Adipose tissue (tissue), 3 donors: ENCODE data around the gene OXCT1. TPM values are rescaled to one million over a fixed set of nuclear protein-coding genes. Genes with fewer than 3 reads are reported as not detected.
"Not testable (repeated sequence)": the region's sequence is repeated elsewhere in the genome, so short reads cannot be mapped to it uniquely, and the experiment has no call there.

Experiments used
- H3K27ac ChIP-seq: one replicate; pipeline ENCODE4 v1.5.1; 2013; ENCODE audit warnings: low read depth, low read length
- WGBS, 3 donors: extraction: QIAGEN DNeasy Blood & Tissue Kit; methylation state at CpG; one replicate each; pipeline ENCODE4 v1.1.7; 2013; 5-methylcytosine and 5-hydroxymethylcytosine counted together
- polyA plus RNA-seq, 3 donors: library from polyadenylated mRNA; stranded (reverse); fragments of 200-250 nt; gene quantifications; one replicate each; pipeline ENCODE4 v1.2.3, GENCODE V29; 2013
- donor health status: healthy with polysubstance abuse.
- donor health status: Bipolar disorder and iron deficiency.
- donor health status: healthy.

The OXCT1 gene
- polyA plus RNA-seq, 3 donors: 6.0 to 69.3 (median 29.8) TPM

DNA sequence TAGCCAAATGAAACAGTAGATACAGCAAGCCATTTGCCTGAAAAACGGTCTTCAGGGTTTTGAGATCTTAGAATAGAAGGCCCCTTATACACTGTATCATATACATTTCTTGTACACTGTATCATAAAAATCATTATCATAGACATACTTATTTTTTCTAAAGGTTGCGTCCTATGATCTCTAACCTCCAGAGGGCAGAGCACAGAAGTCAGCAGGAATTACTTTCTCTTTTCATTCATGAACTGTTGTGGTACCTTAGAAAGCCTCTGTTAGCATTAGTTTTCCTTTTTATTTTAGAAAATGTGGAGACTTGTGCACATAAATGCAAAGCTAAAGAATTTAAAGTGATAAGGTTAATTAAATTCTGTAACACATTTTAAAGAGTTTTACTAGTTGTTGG, 115.4 kb downstream of the OXCT1 start:
- 84 to 95% (median 91%) methylated on average over 2 of the region's 2 CpGs for WGBS, 3 donors

DNA sequence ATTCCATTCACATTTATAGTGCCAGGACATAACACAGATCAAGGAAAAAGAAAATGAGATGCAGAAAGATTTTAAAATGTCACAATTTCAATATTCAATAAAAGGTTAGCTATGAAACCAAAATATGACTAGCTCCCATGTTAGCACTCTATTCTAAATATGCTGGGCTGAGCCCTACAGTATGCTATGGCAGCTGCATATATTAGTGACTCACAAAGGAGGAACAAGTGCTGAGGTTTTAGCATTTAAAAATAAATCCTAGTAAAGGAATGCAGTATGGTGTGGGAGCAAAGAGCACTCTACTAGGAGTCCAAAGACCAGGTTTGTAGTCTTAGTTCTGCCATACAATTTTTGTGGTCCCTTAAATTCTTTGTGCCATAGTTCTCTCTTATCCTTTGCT, 118.4 kb downstream of the OXCT1 start:
- no peak overlapping the region for H3K27ac ChIP-seq

More for the DNA sequence above, 115.4 kb downstream of the OXCT1 start:
- H3K27ac ChIP-seq: no peak overlapping the region

DNA sequence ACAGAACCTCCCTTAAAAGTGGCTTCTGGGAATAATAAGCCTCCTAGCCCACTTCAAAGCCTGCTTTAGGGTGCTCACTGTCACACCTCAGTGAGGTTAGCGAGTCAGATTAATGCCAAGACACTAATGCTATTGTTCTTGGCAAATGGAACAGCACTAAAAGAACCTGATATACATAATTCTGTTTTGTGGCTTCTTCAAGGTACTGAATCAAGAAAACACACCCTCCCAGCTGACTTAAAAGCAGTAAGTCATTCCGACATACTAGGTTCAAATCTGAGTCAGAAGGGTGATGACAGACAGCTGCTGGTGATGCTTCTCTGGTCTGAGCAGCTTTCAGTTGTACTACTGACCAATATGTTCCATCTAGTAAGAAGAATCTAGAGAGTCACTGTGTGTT, 121.6 kb downstream of the OXCT1 start:
- 93 to 98% (median 98%) methylated on average over 2 of the region's 2 CpGs for whole genome bisulfite sequencing, 3 donors
- no peak overlapping the region for H3K27ac ChIP-seq

DNA sequence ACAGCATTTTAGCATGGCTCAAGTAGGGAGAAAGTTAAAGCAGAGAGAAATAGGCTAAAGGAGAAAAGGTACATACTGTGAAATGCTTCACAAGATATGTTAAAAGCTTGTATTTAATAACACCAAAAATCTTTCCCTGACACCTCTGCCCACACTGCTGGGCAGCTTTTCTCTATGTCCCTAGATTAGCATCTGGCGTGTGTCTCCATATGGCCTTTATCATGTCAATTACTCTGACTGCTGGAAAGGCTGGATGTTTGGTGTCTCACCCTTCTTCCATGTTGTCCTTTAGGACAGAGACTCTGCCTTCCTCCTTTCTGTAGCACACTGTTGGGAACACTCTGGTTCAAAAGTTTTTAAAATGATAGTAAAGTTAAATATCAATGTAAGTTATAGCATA, 122.5 kb downstream of the OXCT1 start:
- no peak overlapping the region for H3K27ac ChIP-seq
- 94 to 100% (median 98%) methylated on average over 1 of the region's 1 CpG for WGBS, 3 donors

DNA sequence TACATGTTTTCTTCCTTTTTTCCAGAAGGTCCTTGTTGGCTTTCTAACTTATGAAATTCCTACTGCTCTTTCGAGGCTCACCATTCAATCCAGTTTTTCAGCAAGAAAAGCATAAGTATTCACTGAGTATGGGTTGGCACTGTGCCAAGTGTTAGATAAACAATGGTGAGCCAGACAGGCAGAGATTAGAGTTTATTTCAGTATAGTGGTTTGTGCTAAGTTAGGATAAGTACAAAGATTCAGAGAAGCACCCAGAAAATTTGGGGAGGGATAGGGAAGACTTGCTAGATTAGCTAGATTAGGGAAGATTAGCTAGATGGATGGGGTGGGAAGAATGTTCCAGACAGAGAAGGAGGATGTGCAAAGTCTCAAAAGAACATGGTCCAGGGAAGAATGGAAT, 122.9 kb downstream of the OXCT1 start:
- WGBS, 3 donors: 32 to 53% (median 36%) methylated on average over 1 of the region's 1 CpG
- H3K27ac ChIP-seq: no peak overlapping the region

DNA sequence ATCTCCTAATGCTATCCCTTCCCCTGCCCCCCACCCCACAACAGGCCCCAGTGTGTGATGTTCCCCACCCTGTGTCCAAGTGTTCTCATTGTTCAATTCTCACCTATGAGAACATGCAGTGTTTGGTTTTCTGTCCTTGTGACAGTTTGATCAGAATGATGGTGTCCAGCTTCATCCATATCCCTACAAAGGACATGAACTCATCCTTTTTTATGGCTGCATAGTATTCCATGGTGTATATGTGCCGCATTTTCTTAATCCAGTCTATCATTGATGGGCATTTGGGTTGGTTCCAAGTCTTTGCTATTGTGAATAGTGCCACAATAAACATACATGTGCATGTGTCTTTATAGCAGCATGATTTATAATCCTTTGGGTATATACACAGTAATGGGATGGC, 127.6 kb downstream of the OXCT1 start:
- 86 to 100% (median 90%) methylated on average over 1 of the region's 1 CpG for WGBS, 3 donors
- not testable (repeated sequence) for H3K27ac ChIP-seq

DNA sequence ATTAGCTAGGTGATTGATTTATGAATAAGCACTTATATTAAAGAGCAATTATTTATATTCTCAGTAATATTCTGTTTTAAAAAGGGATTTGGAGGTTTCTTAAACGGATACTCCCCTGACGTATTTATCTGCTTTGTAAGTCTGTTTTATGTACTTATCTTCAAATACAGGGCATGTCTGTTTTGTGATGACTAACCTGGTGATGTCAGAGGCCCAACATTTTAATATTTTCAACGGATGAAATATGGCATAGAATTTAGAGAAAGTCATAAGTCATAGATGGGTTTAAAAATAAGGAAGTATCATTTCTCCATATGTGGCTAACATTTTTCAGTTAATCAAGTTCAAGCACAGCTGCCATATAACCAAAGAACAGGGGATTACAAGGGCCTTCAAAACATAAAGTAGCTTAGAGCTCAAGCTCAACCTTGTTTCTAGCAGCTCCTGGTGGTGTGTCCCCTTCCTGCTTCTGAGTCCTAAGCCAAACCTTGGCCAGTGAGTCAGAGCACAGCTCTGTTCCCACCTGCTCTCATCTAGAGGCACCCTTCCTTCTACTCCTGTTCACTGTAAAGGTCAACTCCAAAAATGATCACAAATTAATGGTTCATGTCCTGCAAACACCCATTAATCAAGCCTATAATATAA, 131.4 kb downstream of the OXCT1 start:
- WGBS, 3 donors: 76 to 86% (median 77%) methylated on average over 3 of the region's 3 CpGs
- no peak overlapping the region for H3K27ac ChIP-seq

DNA sequence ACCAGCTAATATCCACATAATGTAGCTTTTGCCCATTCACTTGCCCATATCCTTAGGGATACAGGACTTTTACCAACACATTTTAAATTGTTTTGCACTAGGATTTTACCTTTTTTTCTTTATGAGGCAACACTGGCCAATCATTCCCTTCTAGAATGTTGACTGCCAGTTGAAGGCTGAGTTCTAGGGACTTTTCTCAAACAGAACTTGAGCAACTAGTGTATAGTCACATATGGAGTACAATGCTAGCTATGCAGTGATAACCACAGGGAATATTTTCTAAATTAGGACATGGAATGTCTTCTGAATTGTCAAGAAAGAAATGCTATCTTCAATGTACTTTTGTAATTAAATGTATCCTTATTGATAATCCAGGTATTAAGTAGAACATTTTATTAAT, 133.6 kb downstream of the OXCT1 start:
- H3K27ac ChIP-seq: no peak overlapping the region

DNA sequence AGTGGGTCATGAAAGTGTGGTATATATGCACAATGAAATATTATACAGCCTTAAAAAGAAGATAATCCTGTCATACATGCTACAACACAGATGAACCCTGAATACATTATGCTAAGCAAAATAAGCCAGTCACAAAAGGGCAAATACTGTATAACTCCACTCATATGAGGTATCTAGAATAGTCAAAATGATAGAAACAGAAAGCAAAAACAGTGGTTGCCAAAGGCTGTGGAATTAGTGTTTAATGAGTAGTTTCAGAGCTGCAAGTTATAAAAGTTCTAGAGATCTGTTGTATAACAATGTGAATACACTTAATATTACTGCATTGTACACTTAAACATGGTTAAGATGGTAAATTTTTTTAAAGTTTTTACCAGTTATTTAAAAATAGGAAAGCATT, 135.0 kb downstream of the OXCT1 start:
- no peak overlapping the region for H3K27ac ChIP-seq

DNA sequence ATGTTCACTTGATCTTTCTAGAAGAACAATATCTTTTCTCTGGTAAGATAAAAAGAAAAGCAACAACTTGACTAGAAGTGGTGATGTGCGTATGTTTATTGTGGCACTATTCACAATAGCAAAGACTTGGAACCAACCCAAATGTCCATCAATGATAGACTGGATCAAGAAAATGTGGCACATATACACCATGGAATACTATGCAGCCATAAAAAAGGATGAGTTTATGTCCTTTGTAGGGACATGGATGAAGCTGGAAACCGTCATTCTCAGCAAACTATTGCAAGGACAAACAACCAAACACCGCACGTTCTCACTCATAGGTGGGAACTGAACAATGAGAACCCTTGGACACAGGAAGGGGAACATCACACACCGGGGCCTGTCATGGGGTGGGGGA, 140.8 kb downstream of the OXCT1 start:
- not testable (repeated sequence) for H3K27ac ChIP-seq
- WGBS, 3 donors: 95 to 96% (median 96%) methylated on average over 5 of the region's 5 CpGs

DNA sequence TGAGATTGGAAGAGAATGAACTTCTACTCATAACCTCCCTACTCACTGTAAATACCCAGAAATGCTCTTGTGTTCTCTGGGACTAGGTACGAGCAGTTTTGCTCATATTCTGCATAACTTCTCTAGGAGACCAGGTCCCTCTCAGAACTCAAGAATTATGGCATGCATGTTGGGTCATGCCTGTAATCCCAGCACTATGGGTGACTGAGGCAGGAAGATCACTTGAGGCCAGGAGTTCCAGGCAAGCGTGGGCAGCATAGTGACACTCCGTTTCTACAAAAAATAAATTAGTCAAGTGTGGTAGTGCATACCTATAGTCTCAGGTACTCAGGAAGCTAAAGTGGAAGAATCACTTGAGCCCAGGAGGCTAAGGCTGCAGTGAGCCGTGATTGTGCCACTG, 141.9 kb downstream of the OXCT1 start:
- H3K27ac ChIP-seq: no peak overlapping the region
- 88 to 96% (median 94%) methylated on average over 4 of the region's 4 CpGs for WGBS, 3 donors

DNA sequence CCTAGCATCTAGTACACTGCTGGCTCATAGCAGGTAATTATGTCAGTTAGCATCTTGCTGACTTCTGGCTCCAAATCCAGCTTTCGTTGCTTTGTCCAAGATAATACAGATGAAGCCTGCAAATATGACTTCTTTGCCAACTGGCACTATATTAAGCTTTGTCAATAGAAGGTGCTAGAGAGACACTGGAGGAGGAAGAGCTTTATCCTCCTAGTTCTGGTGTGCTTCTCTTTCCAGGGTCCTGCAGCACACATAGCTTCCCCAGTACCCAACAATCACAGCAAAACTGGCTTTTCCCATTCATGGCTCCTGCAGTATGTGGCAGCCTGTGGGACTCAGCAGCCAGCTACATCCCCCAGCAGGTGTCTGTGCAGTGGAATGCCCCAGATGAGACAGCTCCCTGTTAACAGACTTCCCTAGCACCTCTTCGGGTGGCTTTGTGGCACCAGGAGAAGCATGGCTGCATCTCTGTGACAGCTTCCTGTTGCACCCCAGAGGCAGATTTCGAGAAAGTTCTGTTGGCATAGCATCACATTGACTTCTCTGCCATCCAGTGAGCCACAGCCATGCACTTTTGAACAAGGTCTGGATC, 147.8 kb downstream of the OXCT1 start:
- WGBS, 3 donors: 64 to 79% (median 73%) methylated on average over 3 of the region's 3 CpGs
- H3K27ac ChIP-seq: no peak overlapping the region

DNA sequence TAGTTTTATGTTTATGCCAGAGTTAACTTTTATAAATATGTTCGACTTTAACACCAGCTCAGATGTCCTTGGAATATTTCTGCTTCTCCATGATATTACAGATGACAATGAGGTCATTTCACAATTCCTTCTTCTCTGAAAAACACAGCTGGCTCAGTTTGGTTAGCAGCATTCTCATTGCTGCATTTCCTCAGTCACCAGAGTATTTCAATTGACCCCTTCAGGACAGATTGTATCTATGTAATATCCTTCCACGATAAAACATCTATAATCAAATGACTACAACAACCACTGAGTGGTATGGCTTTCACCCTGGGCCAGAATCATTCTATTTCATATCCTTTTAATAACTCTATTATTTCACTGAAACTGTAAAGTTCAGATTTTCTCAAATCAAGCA, 148.7 kb downstream of the OXCT1 start:
- WGBS, 3 donors: 60 to 64% (median 63%) methylated on average over 2 of the region's 2 CpGs
- H3K27ac ChIP-seq: no peak overlapping the region

DNA sequence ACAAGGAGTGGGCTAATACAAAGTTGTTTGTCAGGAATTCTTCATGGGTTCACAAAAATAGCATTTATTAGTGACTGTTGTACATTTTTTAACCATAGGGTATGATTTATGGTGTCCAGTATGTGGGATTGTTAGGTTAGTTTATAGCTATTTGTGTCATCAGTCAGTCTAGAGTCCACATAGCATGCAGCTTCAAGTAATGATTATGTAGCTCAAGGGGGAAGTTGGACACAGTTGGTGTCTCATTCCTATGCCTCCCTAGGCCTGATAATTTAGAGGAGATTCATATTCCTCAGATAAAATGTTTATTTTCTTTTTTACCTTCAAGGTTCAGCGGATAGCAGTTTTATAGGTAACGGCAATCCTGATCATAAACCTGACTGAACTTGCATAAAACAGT, 153.8 kb downstream of the OXCT1 start:
- WGBS, 3 donors: 87 to 99% (median 91%) methylated on average over 2 of the region's 2 CpGs
- no peak overlapping the region for H3K27ac ChIP-seq

DNA sequence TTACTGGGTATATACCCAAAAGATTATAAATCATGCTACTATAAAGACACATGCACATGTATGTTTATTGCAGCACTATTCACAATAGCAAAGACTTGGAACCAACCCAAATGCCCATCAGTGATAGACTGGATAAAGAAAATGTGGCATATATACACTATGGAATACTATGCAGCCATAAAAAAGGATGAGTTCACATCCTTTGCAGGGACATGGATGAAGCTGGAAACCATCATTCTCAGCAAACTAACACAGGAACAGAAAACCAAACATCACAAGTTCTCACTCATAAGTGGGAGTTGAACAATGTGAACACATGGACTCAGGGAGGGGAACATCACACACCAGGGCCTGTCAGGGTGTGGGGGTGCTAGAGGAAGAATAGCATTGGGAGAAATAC, 155.8 kb downstream of the OXCT1 start:
- H3K27ac ChIP-seq: not testable (repeated sequence)

DNA sequence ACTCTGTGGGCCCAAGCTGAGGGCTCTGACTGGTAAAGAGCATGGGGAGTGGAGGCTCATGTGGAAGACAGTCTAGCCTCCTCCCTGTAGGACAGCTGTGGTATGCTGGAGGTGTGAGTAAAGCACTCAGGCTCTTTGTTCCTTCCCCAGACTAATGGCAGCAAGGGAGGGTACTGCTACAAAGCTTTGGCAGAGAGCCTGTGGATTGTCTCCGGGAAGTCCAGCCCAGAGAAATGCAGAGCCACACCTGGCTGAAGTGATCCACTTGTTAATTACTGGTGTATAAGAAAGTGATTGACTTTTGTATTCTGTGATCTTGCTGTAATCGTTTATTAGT, 161.7 kb downstream of the OXCT1 start:
- 60 to 78% (median 72%) methylated on average over 2 of the region's 2 CpGs for WGBS, 3 donors
- no peak overlapping the region for H3K27ac ChIP-seq

DNA sequence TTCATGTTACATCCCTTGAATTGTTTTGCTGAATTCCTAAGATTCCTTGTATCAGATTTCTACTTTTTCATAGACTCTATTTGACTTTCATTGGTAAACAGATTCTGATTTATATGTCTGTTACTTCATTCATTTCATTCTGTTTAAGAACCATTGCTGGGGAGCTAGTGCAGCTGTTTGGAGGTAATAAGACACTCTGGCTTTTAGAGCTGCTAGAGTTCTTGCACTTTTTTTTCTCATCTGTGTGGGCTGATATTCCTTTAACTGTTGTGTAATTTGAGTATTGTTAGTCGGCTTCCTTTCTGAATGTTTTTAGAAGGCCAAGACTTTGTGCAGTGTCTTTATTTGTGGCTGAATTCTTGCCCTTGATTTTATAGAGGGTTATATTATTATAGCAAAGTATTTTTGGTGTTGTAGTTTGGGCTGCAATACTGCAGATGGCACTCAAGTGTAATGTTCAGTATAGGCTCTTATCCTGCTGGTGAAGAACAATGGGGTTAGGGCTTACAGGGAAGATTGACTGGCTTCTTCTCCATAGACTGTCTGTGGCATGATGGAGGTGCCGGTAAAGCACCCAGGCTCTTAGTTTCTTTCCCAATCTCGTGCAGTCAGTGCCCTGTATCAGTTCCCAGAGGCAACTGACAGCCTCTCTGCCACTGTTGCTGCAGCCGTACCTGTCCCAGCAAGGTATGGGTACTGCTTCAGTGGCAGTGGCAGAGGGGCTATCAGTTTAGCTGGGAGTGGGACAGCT, 162.2 kb downstream of the OXCT1 start:
- 54 to 55% (median 55%) methylated on average over 4 of the region's 4 CpGs for WGBS, 3 donors
- no peak overlapping the region for H3K27ac ChIP-seq

DNA sequence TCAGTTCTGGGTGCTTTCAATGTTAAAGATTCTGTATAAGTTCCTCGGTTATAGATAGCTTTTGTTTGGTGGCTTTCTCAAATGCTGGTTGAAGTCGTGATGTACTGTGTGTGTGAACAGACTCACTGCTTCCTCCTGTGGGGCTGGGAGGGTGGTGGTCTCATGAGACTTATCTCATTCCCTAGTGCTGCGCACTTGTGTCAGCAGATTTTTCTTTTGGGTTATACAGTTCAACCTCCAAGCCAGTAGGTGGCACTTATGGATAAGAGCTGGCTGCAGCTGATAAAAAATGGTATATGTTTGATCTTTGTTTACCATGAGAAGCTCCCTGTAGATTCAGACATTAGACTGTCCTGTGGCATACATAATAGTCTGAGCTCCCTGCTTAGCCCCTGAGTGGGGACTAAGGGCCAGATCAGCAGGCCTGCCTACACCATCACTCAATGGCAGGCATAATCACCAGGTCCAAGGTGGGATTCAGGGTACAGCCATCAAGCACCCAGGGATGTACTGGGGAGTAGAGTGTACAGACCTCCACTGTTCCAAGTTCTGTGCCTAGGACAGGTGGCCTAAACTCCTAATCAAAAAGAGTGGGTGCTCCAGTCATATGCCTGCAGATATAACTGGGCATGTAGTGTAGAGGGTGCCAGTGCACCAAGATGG, 174.2 kb downstream of the OXCT1 start:
- H3K27ac ChIP-seq: no peak overlapping the region
- 79 to 88% (median 84%) methylated on average over 3 of the region's 3 CpGs for WGBS, 3 donors

DNA sequence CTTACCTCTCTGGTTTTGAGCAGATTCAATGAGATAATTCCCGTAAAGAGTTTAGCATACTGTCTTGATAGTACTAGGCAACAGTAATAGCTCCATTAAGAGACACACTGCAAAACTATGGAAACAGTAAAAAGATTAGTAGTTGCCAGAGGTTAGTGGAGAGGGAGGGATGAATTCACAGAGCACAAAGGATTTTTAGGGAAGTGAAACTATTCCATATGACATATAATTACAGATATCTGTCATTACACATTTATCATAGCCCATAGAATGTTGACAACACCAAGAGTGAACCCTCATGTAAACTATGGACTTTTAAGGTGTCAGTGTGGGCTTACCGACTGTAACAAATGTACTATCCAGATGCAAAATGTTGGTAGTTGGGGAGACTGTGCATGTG, 183.5 kb downstream of the OXCT1 start:
- no peak overlapping the region for H3K27ac ChIP-seq
- 60 to 86% (median 74%) methylated on average over 2 of the region's 2 CpGs for WGBS, 3 donors

DNA sequence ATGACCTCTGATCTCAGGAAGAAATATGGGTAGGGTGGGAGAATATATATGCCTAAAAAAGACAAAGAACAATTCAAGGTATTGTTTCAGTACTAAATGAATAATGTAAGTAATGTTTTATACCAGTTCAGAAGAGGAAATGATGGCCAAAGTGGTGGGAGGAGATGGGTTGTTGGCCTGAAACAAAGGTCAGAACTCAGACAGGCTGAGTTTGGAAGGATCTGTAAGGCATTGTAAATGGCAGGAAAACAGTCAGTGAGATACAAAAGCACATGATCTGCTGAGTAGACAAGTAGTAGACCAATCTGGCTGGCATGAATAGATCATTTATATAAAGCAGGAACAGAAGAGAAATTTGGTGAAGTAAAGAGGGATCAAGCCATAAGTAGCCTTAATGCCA, 184.0 kb downstream of the OXCT1 start:
- no peak overlapping the region for H3K27ac ChIP-seq
